ENCODE data around the gene TIRAP. TPM values are rescaled to one million over a fixed set of nuclear protein-coding genes. Genes with fewer than 3 reads are reported as not detected.

Gene TIRAP
- polyA plus RNA-seq, 1 of the 3 experiments (the other 2 are of a cell fraction), result 5.5 TPM

- H3F3A ChIP-seq (replicated peaks; ENCODE audit: insufficient read depth), result no peaks in the 10 kb centered on the region
- H3K36me3 ChIP-seq (replicated peaks in 1 of 2; ENCODE audit: control insufficient read depth in 1 of 2, insufficient read depth in 2 of 2, low read length in 1 of 2), result peaks cover 15 to 33% of the 10 kb centered on the region in 2 experiments
- no peak overlapping the region for H2AFZ ChIP-seq (ENCODE audit: low read depth)
- H3K9me2 ChIP-seq, result no peaks in the 10 kb centered on the region
- WGBS (ENCODE audit: low lambda C conversion rate), result 100% methylated on average over 2 of the region's 2 CpGs
- no peaks in the 10 kb centered on the region for H3K27me3 ChIP-seq (ENCODE audit: insufficient read depth)
- no peaks in the 10 kb centered on the region for H3K4me1 ChIP-seq (ENCODE audit: control insufficient read depth in 1 of 2, insufficient read depth in 2 of 2, low read depth in 1 of 2, low read length in 1 of 2)
- no peak overlapping the region for H3K9ac ChIP-seq
- no peak overlapping the region for H3K4me2 ChIP-seq
- no peaks in the 10 kb centered on the region for H3K79me2 ChIP-seq (ENCODE audit: insufficient read depth)
- DNase-seq, result no peak
- no peaks in the 10 kb centered on the region for H3K9me3 ChIP-seq
- no peak for TF ChIP-seq TEAD4 (IDR thresholded peaks at IDR 0.05; ENCODE audit: borderline replicate concordance, insufficient read depth)
- TF ChIP-seq EP300 (IDR thresholded peaks at IDR 0.05; ENCODE audit: borderline replicate concordance in 1 of 2, low read depth in 1 of 2, low read length in 1 of 2), result no peak
- no peak for TF ChIP-seq ELF1 (IDR thresholded peaks at IDR 0.05)
- no peak for TF ChIP-seq MEF2A (IDR thresholded peaks at IDR 0.05; ENCODE audit: borderline replicate concordance, low read depth)
- TF ChIP-seq USF2 (IDR thresholded peaks at IDR 0.05; ENCODE audit: borderline replicate concordance, low read depth, low read length), result no peak
- no peak for TF ChIP-seq RCOR1 (IDR thresholded peaks at IDR 0.05; ENCODE audit: low read length)
- TF ChIP-seq, protein P1, sequence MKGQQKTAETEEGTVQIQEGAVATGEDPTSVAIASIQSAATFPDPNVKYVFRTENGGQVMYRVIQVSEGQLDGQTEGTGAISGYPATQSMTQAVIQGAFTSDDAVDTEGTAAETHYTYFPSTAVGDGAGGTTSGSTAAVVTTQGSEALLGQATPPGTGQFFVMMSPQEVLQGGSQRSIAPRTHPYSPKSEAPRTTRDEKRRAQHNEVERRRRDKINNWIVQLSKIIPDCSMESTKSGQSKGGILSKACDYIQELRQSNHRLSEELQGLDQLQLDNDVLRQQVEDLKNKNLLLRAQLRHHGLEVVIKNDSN (IDR thresholded peaks at IDR 0.05; ENCODE audit: borderline replicate concordance, low read depth), result no peak
- TF ChIP-seq SIN3A (IDR thresholded peaks at IDR 0.05; ENCODE audit: borderline replicate concordance, low read depth, low read length), result no peak
- TF ChIP-seq RAD21 (IDR thresholded peaks at IDR 0.05; ENCODE audit: low read length), result no peak
- no peak for TF ChIP-seq GABPA (IDR thresholded peaks at IDR 0.05; ENCODE audit: low read depth)
- TF ChIP-seq FOSL2 (IDR thresholded peaks at IDR 0.05; ENCODE audit: borderline replicate concordance, low read depth), result no peak
- TF ChIP-seq, protein P2, sequence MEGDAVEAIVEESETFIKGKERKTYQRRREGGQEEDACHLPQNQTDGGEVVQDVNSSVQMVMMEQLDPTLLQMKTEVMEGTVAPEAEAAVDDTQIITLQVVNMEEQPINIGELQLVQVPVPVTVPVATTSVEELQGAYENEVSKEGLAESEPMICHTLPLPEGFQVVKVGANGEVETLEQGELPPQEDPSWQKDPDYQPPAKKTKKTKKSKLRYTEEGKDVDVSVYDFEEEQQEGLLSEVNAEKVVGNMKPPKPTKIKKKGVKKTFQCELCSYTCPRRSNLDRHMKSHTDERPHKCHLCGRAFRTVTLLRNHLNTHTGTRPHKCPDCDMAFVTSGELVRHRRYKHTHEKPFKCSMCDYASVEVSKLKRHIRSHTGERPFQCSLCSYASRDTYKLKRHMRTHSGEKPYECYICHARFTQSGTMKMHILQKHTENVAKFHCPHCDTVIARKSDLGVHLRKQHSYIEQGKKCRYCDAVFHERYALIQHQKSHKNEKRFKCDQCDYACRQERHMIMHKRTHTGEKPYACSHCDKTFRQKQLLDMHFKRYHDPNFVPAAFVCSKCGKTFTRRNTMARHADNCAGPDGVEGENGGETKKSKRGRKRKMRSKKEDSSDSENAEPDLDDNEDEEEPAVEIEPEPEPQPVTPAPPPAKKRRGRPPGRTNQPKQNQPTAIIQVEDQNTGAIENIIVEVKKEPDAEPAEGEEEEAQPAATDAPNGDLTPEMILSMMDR (IDR thresholded peaks at IDR 0.05), result no peak
- TF ChIP-seq MAX (IDR thresholded peaks at IDR 0.05; ENCODE audit: low read depth), result no peak
- no peak for TF ChIP-seq JUND (IDR thresholded peaks at IDR 0.05)
- H4K20me1 ChIP-seq (ENCODE audit: insufficient read depth), result no peaks in the 10 kb centered on the region
- ChIA-PET POLR2A (no interaction called here), CTCF (interaction anchor here (1.1 kb wide), 1 partner anchor 57 kb away, joined by 3 read pairs; no protein-coding TSS in a partner anchor)
- H3K27ac ChIP-seq (ENCODE audit: low read depth in 2 of 2, low read length in 1 of 2), result no peak overlapping the region
- no peak overlapping the region for H3K4me3 ChIP-seq (ENCODE audit: low read depth in 2 of 2, low read length in 1 of 2)
These were observed 36.3 kb upstream of the TIRAP start for GRCh38 chr11:126246636-126247035.

GRCh38 chr11:126253265-126253664, 29.6 kb upstream of the TIRAP start:
- TF ChIP-seq RFX5 (IDR thresholded peaks at IDR 0.05; ENCODE audit: low read length) (no peak), SMC3 (IDR thresholded peaks at IDR 0.05; ENCODE audit: low read depth, low read length) (no peak), SIN3A (IDR thresholded peaks at IDR 0.05; ENCODE audit: borderline replicate concordance, low read depth, low read length) (no peak)
- Histone ChIP-seq H4K20me1 (ENCODE audit: insufficient read depth) (no peaks in the 10 kb centered on the region), H3K9me3 (no peaks in the 10 kb centered on the region), H3K4me3 (ENCODE audit: low read depth in 2 of 2, low read length in 1 of 2) (no peak overlapping the region), H3K4me2 (no peak overlapping the region), H3F3A (replicated peaks; ENCODE audit: insufficient read depth) (peaks cover 13% of the 10 kb centered on the region), H3K36me3 (replicated peaks in 1 of 2; ENCODE audit: control insufficient read depth in 1 of 2, insufficient read depth in 2 of 2, low read length in 1 of 2) (peaks cover 15 to 32% of the 10 kb centered on the region in 2 experiments), H2AFZ (ENCODE audit: low read depth) (no peak overlapping the region), H3K27ac (ENCODE audit: low read depth in 2 of 2, low read length in 1 of 2) (no peak overlapping the region), H3K27me3 (ENCODE audit: insufficient read depth) (no peaks in the 10 kb centered on the region), H3K9me2 (no peaks in the 10 kb centered on the region), H3K4me1 (ENCODE audit: control insufficient read depth in 1 of 2, insufficient read depth in 2 of 2, low read depth in 1 of 2, low read length in 1 of 2) (peaks cover 3 to 8% of the 10 kb centered on the region in 2 experiments; a peak in 2 of 4 replicates), H3K9ac (no peak overlapping the region), H3K79me2 (ENCODE audit: insufficient read depth) (no peaks in the 10 kb centered on the region)
- no peak for DNase-seq
- WGBS (ENCODE audit: low lambda C conversion rate), result 83% methylated on average over 4 of the region's 4 CpGs
- CTCF ChIA-PET, result interaction anchor here (0.7 kb wide), 1 partner anchor 13 kb away, joined by 3 read pairs; no protein-coding TSS in a partner anchor
- POLR2A ChIA-PET, result no interaction called here
